G401 (cell line): ENCODE measurements around the gene AFG1L. TPM values are rescaled to one million over a fixed set of nuclear protein-coding genes. Genes with fewer than 3 reads are reported as not detected.
"Not testable (repeated sequence)": the region's sequence is repeated elsewhere in the genome, so short reads cannot be mapped to it uniquely, and the experiment has no call there.

Experiments used
- DNase-seq: peaks from one replicate; pipeline ENCODE4 v3.0.0-alpha.2; 2015; ENCODE audit warnings: low spot score
- in situ Hi-C: cut with HindIII; loops from 2 replicates; pipeline ENCODE4 v1.10.0; 2016; ENCODE audit warnings: low sequenced_read_pairs, mixed read lengths
- total RNA-seq: library from RNA; depleted of rRNA; stranded (reverse); fragments of >200 nt; shearing (Covaris generic); gene quantifications from 2 replicates; pipeline ENCODE4 v1.2.3, GENCODE V29; 2014; rRNA removed

The AFG1L gene
- total RNA-seq, 1 experiment from 2014 or later = 9.5 TPM

- in situ Hi-C loops = no loop called here
Observed at GRCh38 chr6:108560463-108561308, 265.8 kb downstream of the AFG1L start, which contains the start of gene FOXO3. Gene FOXO3, plus strand, starts transcription at chr6:108560917. Its CDS starts 292 bp downstream, at chr6:108561209.

GRCh38 chr6:108561309-108561647 lies 266.4 kb downstream of the AFG1L start:
- in situ Hi-C loops, DNase-seq: not testable (repeated sequence)

More at GRCh38 chr6:108560463-108561308, 265.8 kb downstream of the AFG1L start, which contains the start of gene FOXO3:
- peak; percentile 74 for DNase-seq

- in situ Hi-C loops = no loop called here
Observed at GRCh38 chr6:108561742-108562502, 267.1 kb downstream of the AFG1L start.

GRCh38 chr6:108562503-108562993 lies 267.7 kb downstream of the AFG1L start:
- in situ Hi-C loops = no loop called here
- peak; percentile 79 for DNase-seq

More at GRCh38 chr6:108561742-108562502, 267.1 kb downstream of the AFG1L start:
- DNase-seq = peak; percentile 40

DNA sequence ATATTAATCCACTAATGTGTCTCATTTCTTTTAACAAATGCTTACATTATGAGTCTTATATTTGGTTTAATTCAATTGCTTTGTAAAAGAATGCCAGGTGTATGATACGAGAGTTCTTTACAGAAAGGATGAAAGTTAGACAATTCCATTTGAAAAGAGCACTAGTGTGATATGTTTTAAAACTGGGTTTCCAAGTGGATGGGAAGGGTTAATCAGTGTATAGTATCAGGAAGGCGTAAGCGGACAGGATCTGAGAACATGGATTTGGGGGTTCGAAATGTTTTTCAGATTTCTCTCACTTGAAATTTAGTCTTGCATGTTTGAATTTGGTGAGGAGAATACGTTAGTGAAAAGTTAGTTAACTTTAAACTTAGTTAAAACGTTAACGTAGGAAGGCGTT lies 268.4 kb downstream of the AFG1L start:
- DNase-seq = no peak
- in situ Hi-C loops = no loop called here

DNA sequence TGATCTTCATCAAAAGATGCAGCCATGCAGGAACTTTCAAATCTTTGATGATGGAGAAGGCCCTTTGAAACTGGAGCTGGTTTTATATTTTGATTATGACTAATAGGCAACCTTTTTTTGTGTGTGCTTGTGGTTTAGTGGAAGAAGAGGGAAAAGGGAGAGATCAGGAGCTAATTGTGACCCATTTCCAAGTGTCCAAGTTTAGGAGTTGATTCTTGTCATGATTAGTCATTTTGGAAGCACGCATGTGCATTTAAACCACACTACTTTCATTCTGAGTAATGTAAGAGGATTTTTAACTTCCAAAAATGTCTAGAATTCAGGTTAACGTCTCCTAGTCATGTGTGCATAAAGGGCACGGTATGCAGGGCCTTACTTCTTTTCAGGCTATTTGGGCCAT lies 269.3 kb downstream of the AFG1L start:
- DNase-seq = no peak
- in situ Hi-C loops = no loop called here

DNA sequence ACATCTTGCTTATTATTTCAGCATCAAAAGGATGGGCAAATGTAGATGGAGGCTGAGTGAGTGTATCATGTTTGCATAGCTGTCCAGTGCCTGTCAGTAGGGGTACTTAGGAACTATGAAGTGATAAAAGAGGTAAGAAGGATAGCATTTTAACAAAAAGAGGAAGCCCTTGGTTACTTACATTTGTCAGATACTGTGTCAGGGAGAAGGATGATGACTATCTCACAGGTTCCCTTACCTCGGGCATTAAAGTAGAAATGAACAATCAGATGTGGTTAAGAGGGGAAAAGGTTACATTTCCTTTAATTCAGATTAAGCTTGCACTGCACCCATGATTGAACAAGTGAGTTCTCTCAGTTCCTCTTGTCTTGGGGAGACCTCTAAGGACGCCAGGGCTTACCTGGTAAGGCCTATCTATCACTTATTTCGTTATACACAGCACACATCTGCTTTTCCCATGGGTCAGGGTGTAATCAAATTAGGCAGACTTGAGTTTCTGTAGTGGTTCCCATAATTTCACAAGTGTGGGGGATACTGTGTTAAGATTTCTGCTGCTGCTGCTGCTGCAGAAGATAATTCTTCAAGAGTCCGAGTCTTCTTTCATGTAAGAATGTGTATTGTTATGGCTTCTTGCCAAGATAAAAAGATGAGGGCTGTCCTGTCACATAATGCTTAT lies 270.4 kb downstream of the AFG1L start:
- DNase-seq = no peak
- in situ Hi-C loops = no loop called here

DNA sequence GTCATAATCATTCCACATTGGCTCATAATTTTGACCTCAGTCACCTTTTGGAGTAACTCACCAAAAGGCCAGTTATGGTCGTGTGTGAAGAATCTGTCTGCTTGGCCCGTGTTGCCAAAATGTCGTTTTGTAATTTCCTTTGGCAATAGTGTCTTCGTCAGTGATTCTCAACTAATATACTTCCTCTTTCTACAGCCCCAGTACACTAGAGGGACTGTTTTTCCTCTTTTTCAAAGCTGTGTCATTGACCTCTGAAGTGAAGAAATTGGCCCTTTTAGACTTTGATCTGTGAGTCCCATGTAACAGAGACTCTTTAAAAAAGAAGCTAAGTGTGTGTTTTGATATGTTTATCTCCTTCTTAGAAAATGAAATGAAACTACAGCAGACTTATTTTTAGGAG lies 271.0 kb downstream of the AFG1L start:
- DNase-seq = no peak
- in situ Hi-C loops = no loop called here

- DNase-seq = peak; percentile 38
- in situ Hi-C loops = no loop called here
Observed at GRCh38 chr6:108566406-108566805, 271.6 kb downstream of the AFG1L start.

- in situ Hi-C loops = no loop called here
Observed at GRCh38 chr6:108568101-108568500, 273.2 kb downstream of the AFG1L start.

GRCh38 chr6:108568551-108569305 lies 273.9 kb downstream of the AFG1L start:
- no peak for DNase-seq
- in situ Hi-C loops = no loop called here

More at GRCh38 chr6:108568101-108568500, 273.2 kb downstream of the AFG1L start:
- DNase-seq = no peak

DNA sequence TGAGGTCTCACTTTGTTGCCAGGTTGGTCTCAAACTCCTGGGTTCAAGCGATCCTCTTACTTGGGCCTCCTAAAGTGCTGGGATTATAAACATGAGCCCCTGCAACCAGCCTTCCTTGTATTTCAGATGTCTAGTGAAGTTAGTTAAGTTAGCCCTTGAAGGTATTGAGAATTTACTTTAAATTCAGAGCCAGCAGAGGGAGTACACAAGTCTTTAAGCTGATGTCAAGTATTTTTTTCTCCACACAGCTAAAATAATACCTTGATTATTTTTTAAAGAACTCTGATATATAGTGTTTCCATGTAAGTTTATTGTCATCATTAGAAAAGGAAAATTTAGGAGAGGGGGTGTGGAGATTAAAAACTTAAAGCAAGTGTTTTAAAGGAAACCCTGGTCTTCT lies 275.7 kb downstream of the AFG1L start:
- in situ Hi-C loops = no loop called here
- DNase-seq = no peak

DNA sequence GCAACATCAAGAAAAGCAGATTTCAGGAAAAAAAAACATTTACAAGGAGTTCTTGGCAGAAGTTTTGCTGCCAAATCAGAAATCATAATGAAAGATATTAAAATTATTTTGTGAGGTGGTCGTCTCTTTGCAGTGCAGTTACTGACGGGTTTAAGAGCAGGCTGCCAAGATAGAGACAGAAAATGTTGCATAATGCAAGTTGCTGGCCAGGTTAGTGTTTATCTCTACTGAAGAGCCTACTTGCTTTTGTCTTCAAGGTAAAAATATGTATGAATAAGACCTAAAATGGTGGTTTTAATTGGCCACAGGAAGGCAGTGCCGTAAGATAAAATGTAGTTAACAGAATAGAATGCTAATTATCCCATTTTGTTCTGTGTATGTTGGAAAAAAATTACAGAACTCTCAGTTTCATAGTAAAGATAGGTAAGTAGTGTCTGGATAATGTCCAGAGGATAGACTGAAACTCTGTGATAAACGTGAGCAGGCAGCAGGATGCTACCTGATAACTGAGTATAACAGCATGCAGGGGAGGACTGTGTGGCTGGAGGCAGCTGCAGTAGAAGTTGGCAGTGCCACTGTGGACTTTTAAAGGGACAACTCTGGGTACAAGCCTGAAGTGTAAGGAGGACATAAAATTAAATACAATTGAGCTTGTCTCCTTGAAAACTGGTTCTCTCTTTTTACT lies 279.7 kb downstream of the AFG1L start:
- in situ Hi-C loops = no loop called here
- DNase-seq = peak; percentile 59

Other genes with a start within 250 kb of the AFG1L start
- gene OSTM1, start 220.3 kb upstream of the AFG1L start, total RNA-seq = 23.0 and 39.2 TPM in 2 replicates
- 0.31 TPM in 1 of 2 replicates, not detected in the other for gene NR2E1, start 129.0 kb upstream of the AFG1L start, total RNA-seq
- gene SNX3, start 34.0 kb upstream of the AFG1L start, total RNA-seq = 204 and 244 TPM in 2 replicates